ENCODE data around the gene NOS3. TPM values are rescaled to one million over a fixed set of nuclear protein-coding genes. Genes with fewer than 3 reads are reported as not detected.

NOS3 gene
- total and polyA plus RNA-seq, 9 of the 15 experiments (the other 6 are each of a cell fraction or from before 2014, with no cell fraction given): 1.1 to 121 (median 23.6) TPM

GRCh38 chr7:150954201-150954985 is 36.4 kb upstream of the NOS3 start (continued):
- TF ChIP-seq UBTF (IDR thresholded peaks at IDR 0.05; ENCODE audit: borderline replicate concordance in 1 of 2, low read depth in 2 of 2, low read length in 2 of 2) (0 out of 4 replicates have a peak, but pooled peaks of 1 of the 2 experiments have one; percentile 48), E2F4 (CRISPR knock-in tag; IDR thresholded peaks at IDR 0.05; ENCODE audit: low read depth) (0 out of 2 replicates have a peak, but pooled peaks have one; percentile 30), FIP1L1 (IDR thresholded peaks at IDR 0.05; ENCODE audit: low read depth, low read length, poor library complexity, severe bottlenecking) (no peak), NR4A1 (CRISPR knock-in tag; IDR thresholded peaks at IDR 0.05) (peak; percentile 48; the same call in 1 of the 2 replicates), NR4A1 (tag; IDR thresholded peaks at IDR 0.05) (no peak), MTF1 (CRISPR knock-in tag; IDR thresholded peaks at IDR 0.05; ENCODE audit: borderline replicate concordance) (no peak), TEAD2 (tag; IDR thresholded peaks at IDR 0.05) (no peak), KLF13 (tag; IDR thresholded peaks at IDR 0.05; ENCODE audit: borderline replicate concordance, low read depth) (no peak), TBL1XR1 (IDR thresholded peaks at IDR 0.05; ENCODE audit: low read length in 2 of 2) (peak in 1 of 2 experiments; percentile 6; a peak in 1 of 4 replicates), PRDM10 (IDR thresholded peaks at IDR 0.05; ENCODE audit: partially characterized antibody) (no peak), ZFP36 (IDR thresholded peaks at IDR 0.05; ENCODE audit: low read depth, low read length, partially characterized antibody) (no peak), ZC3H11A (IDR thresholded peaks at IDR 0.05; ENCODE audit: low read depth, low read length) (no peak), MYNN (IDR thresholded peaks at IDR 0.05) (no peak), MYNN (CRISPR knock-in tag; IDR thresholded peaks at IDR 0.05) (no peak), CHD1 (IDR thresholded peaks at IDR 0.05; ENCODE audit: low read length) (peak; percentile 83), HNRNPLL (IDR thresholded peaks at IDR 0.05; ENCODE audit: low read depth, low read length, poor library complexity, severe bottlenecking) (peak; percentile 10), HOXB6 (CRISPR knock-in tag; IDR thresholded peaks at IDR 0.05; ENCODE audit: borderline replicate concordance) (no peak), THAP7 (CRISPR knock-in tag; IDR thresholded peaks at IDR 0.05) (0 out of 2 replicates have a peak, but pooled peaks have one; percentile 36), ZNF707 (CRISPR knock-in tag; conservative IDR thresholded peaks at IDR 0.05) (no peak)

Measured in K562 (cell line).